Smooth muscle cell (in vitro differentiated cells): ENCODE measurements around the gene IFT43. TPM values are rescaled to one million over a fixed set of nuclear protein-coding genes. Genes with fewer than 3 reads are reported as not detected.
A peak's percentile ranks its signal among the peaks of the same experiment; 100 is the strongest.

Source experiments
- DNase-seq: peaks from one replicate; lab custom pipeline; 2025; ENCODE audit not compliant: unreplicated experiment; lab: John Stamatoyannopoulos, UW
- H2AFZ ChIP-seq: fragments of 200-600 bp; sonication (generic); 2 replicates; pipeline ENCODE4 v1.6.0; 2016; ENCODE audit warnings: antibody characterized with exemption, low read depth, mild to moderate bottlenecking
- H3F3A ChIP-seq: fragments of 200-600 bp; sonication (generic); 2 replicates; pipeline ENCODE4 v1.6.0; 2017; ENCODE audit warnings: antibody characterized with exemption, low read depth
- H3K27ac ChIP-seq: fragments of 200-600 bp; sonication (generic); 2 replicates; pipeline ENCODE4 v1.5.1; 2016; ENCODE audit warnings: low read depth, mild to moderate bottlenecking
- H3K27me3 ChIP-seq: fragments of 200-600 bp; sonication (generic); 2 replicates; pipeline ENCODE4 v1.6.1; 2016; ENCODE audit warnings: low read depth, mild to moderate bottlenecking
- H3K36me3 ChIP-seq: fragments of 200-600 bp; sonication (generic); 2 replicates; pipeline ENCODE4 v1.5.1; 2016; ENCODE audit warnings: low read depth
- H3K4me1 ChIP-seq: fragments of 200-600 bp; sonication (generic); 2 replicates; pipeline ENCODE4 v1.5.1; 2016; ENCODE audit warnings: low read depth
- H3K4me2 ChIP-seq: fragments of 200-600 bp; sonication (generic); 2 replicates; pipeline ENCODE4 v1.6.0; 2016; ENCODE audit warnings: mild to moderate bottlenecking
- H3K4me3 ChIP-seq: fragments of 200-600 bp; sonication (generic); 2 replicates; pipeline ENCODE4 v1.5.1; 2016; ENCODE audit warnings: mild to moderate bottlenecking
- H3K79me2 ChIP-seq: fragments of 200-600 bp; sonication (generic); 2 replicates; pipeline ENCODE4 v1.6.0; 2016; ENCODE audit warnings: low read depth, mild to moderate bottlenecking
- H3K9ac ChIP-seq: fragments of 200-600 bp; sonication (generic); 2 replicates; pipeline ENCODE4 v1.6.0; 2016; ENCODE audit warnings: low read depth
- H3K9me3 ChIP-seq: fragments of 200-600 bp; sonication (generic); replicated peaks from 2 replicates; pipeline ENCODE4 v1.5.1; 2016; ENCODE audit warnings: low read depth
- H4K20me1 ChIP-seq: fragments of 200-600 bp; sonication (generic); 2 replicates; pipeline ENCODE4 v1.6.0; 2016; ENCODE audit warnings: low read depth
- WGBS: methylation state at CpG from one replicate; pipeline ENCODE4 v1.1.7; 2016; ENCODE audit warnings: low lambda C conversion rate; 5-methylcytosine and 5-hydroxymethylcytosine counted together
- polyA plus RNA-seq: library from polyadenylated mRNA; unstranded; fragments of >200 nt; fragmentation: Nextera tagmentation; extraction: Ambion mirVana; gene quantifications from 2 replicates; pipeline ENCODE4 v1.2.1, GENCODE V29; 2016
- total RNA-seq: library from RNA; depleted of rRNA; stranded (reverse); fragments of >200 nt; gene quantifications from 2 replicates; pipeline ENCODE4 v1.2.3, GENCODE V29; 2014
- TF ChIP-seq, protein P1 (sequence below): fragments of 200-600 bp; sonication (generic); IDR thresholded peaks from 2 replicates; pipeline ENCODE4 v1.5.1; 2017; ENCODE audit warnings: borderline replicate concordance, mild to moderate bottlenecking, antibody characterized with exemption; ENCODE audit not compliant: insufficient read depth, poor library complexity, severe bottlenecking

The IFT43 gene
- total and polyA plus RNA-seq, 2 experiments from 2014 or later, result 46.9 to 63.0 TPM

DNA sequence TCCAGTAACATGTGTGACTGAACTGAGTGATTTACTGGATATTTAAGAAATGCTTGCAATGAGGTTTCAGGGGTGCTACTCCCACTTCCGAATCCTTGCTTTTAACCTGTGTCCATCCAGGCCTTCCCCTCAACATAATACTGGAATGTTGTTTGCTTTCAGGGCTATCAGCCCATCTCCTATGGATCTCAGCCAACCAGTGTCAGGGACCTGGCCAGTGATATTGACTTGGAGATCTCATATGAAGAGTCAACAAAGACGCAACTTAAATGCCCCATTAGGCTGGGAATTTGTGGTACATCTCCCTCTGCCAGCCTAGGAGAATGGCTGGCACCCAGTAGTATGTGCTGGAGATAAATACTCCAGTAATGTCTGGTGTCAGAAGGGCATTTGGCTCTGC lies 889 bp upstream of the IFT43 start:
- H3K36me3 ChIP-seq, result no peaks in the 10 kb centered on the region
- no peak overlapping the region for H2AFZ ChIP-seq
- H3K9ac ChIP-seq, result no peak overlapping the region
- no peak for DNase-seq
- H3K9me3 ChIP-seq, result no peaks in the 10 kb centered on the region
- H3K79me2 ChIP-seq, result peaks cover 27% of the 10 kb centered on the region
- H4K20me1 ChIP-seq, result no peaks in the 10 kb centered on the region
- H3K27ac ChIP-seq, result no peak overlapping the region
- TF ChIP-seq, protein P1, sequence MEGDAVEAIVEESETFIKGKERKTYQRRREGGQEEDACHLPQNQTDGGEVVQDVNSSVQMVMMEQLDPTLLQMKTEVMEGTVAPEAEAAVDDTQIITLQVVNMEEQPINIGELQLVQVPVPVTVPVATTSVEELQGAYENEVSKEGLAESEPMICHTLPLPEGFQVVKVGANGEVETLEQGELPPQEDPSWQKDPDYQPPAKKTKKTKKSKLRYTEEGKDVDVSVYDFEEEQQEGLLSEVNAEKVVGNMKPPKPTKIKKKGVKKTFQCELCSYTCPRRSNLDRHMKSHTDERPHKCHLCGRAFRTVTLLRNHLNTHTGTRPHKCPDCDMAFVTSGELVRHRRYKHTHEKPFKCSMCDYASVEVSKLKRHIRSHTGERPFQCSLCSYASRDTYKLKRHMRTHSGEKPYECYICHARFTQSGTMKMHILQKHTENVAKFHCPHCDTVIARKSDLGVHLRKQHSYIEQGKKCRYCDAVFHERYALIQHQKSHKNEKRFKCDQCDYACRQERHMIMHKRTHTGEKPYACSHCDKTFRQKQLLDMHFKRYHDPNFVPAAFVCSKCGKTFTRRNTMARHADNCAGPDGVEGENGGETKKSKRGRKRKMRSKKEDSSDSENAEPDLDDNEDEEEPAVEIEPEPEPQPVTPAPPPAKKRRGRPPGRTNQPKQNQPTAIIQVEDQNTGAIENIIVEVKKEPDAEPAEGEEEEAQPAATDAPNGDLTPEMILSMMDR, result no peak
- no peak overlapping the region for H3K4me2 ChIP-seq
- H3K4me1 ChIP-seq, result peaks cover 6% of the 10 kb centered on the region
- 83% methylated on average over 2 of the region's 2 CpGs for WGBS
- no peaks in the 10 kb centered on the region for H3K27me3 ChIP-seq
- H3F3A ChIP-seq, result no peaks in the 10 kb centered on the region
- H3K4me3 ChIP-seq, result no peak overlapping the region

DNA sequence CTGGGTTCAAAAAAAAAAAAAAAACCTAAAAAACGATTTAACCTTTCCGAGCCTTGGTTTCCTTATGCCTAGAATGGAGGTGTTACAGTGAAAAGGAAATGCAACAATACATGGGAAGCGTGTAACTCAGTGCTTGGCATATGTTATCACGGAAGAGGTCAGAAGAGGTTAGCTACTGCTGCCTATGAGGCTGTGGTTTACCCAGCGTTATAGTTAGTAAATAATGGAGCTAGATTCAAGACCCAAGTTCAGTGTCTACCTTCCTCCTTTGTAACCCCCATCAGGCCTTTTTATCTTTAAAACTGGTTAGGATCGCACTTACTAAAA lies 839 bp downstream of the IFT43 start:
- Histone ChIP-seq H3K36me3 (peaks cover 2% of the 10 kb centered on the region), H3K27ac (peak overlapping the region; percentile 92), H3K79me2 (peaks cover 12% of the 10 kb centered on the region), H3F3A (no peaks in the 10 kb centered on the region), H3K4me1 (peaks cover 6% of the 10 kb centered on the region), H3K9me3 (no peaks in the 10 kb centered on the region), H3K4me2 (peak overlapping the region; percentile 100), H3K9ac (peak overlapping the region; percentile 97), H2AFZ (peak overlapping the region; percentile 97), H3K27me3 (no peaks in the 10 kb centered on the region), H4K20me1 (no peaks in the 10 kb centered on the region), H3K4me3 (peak overlapping the region; percentile 99)
- TF ChIP-seq, protein P1, result no peak
- no peak for DNase-seq
- WGBS, result 39% methylated on average over 6 of the region's 6 CpGs

DNA sequence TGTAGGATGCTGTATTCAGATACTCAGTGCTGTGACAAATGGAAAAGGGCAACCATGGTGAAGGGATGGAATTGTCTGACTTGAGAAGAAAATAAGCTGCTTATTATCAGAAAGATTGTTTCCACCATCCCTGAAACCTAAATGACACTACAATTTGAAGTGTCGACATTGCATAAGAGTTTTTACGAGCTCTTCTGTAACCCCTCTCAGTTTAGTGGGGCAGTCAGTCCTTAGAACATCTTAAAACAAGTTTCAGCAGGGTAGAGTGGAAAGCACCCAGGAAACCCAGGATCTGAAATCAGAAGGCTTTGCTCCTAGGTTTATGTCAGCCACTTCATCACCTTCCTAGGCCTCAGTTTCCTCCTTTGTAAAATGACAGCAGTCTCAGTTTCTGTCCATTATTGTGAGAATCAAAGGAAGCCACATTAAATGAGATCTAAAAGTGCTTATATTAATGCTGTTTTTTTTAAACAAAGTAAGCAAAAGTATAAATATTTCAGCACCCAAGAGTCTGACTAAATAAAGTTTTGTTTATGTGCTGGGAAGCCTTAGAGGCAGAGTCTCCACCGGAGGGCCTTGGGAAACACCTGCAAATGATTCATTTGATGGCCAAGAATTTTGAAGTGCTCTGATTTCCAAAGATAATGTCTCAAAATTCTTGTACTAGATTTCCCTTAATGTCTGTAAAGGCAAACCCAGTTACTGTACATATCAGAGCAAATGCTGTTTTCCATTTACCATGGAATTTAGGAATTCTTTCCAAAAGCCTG lies 1.8 kb downstream of the IFT43 start:
- Histone ChIP-seq H3K9me3 (no peaks in the 10 kb centered on the region), H2AFZ (no peak overlapping the region), H3K27ac (no peak overlapping the region), H3K79me2 (peaks cover 12% of the 10 kb centered on the region), H3K27me3 (no peaks in the 10 kb centered on the region), H3K4me1 (peaks cover 6% of the 10 kb centered on the region), H3K4me3 (no peak overlapping the region), H4K20me1 (no peaks in the 10 kb centered on the region), H3K9ac (no peak overlapping the region), H3K36me3 (peaks cover 2% of the 10 kb centered on the region), H3F3A (no peaks in the 10 kb centered on the region), H3K4me2 (no peak overlapping the region)
- no peak for DNase-seq
- 77% methylated on average over 3 of the region's 3 CpGs for WGBS
- TF ChIP-seq, protein P1, result no peak

DNA sequence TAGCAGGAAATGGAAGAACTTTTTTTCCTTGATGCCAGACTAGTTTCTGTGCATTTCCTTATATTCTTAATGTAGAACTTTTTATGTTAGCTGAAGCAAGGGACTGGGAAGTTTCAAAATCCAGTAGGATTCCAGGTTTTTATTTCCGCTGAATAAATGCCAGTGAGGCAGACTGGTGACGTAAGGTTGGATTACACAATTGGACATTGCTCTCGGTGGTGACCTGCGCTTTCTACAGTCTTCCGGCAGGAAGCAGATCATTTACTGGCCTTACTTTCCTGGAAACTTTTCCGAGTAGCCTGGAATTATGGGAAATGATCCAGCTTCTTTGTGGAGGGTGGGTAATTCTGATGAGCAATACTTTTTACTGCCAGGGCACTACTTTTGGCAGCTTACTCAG lies 3.6 kb downstream of the IFT43 start:
- no peaks in the 10 kb centered on the region for H3K9me3 ChIP-seq
- H3K4me2 ChIP-seq, result no peak overlapping the region
- H3K27ac ChIP-seq, result no peak overlapping the region
- H3K4me1 ChIP-seq, result peaks cover 6% of the 10 kb centered on the region
- H4K20me1 ChIP-seq, result no peaks in the 10 kb centered on the region
- no peak for DNase-seq
- TF ChIP-seq, protein P1, result no peak
- H3K36me3 ChIP-seq, result peaks cover 2% of the 10 kb centered on the region
- H3K79me2 ChIP-seq, result peaks cover 12% of the 10 kb centered on the region
- no peaks in the 10 kb centered on the region for H3F3A ChIP-seq
- 78% methylated on average over 6 of the region's 6 CpGs for WGBS
- no peaks in the 10 kb centered on the region for H3K27me3 ChIP-seq
- H2AFZ ChIP-seq, result no peak overlapping the region
- no peak overlapping the region for H3K4me3 ChIP-seq
- no peak overlapping the region for H3K9ac ChIP-seq
